Activated T-helper 2 cell treated with anti-CD3 and anti-CD28 coated beads, Interferon-gamma antibody, Interleukin-2, Interleukin-4, amounts not matched to agents 10 μg/mL and 5 μg/mL and 100 μg/mL, durations not matched to agents 14 hours and 24 hours and 36 hours (primary cell): ENCODE data around the gene SPARCL1. TPM values are rescaled to one million over a fixed set of nuclear protein-coding genes. Genes with fewer than 3 reads are reported as not detected.
A peak's percentile ranks its signal among the peaks of the same experiment; 100 is the strongest.
"Not testable (repeated sequence)": the region's sequence is repeated elsewhere in the genome, so short reads cannot be mapped to it uniquely, and the experiment has no call there.

Source experiments
- DNase-seq: peaks from one replicate; pipeline ENCODE4 v3.0.0; 2021; ENCODE audit warnings: low spot score
- H3K27ac Mint-ChIP-seq: one replicate; pipeline ENCODE4 v1.8.0; 2021; ENCODE audit warnings: mixed read lengths
- H3K27me3 Mint-ChIP-seq: one replicate; pipeline ENCODE4 v1.8.0; 2021; ENCODE audit warnings: low read depth, mixed read lengths
- H3K36me3 Mint-ChIP-seq: one replicate; pipeline ENCODE4 v1.8.0; 2021; ENCODE audit warnings: low read depth, mixed read lengths
- H3K4me1 Mint-ChIP-seq: one replicate; pipeline ENCODE4 v1.8.0; 2021; ENCODE audit warnings: low read depth, mixed read lengths
- H3K4me3 Mint-ChIP-seq: one replicate; pipeline ENCODE4 v1.8.0; 2021; ENCODE audit warnings: low read depth, mild to moderate bottlenecking, moderate library complexity, mixed read lengths
- H3K9me3 Mint-ChIP-seq: one replicate; pipeline ENCODE4 v1.8.0; 2021; ENCODE audit warnings: mixed read lengths
- intact Hi-C: fragments of 100-400 bp; cut with micrococcal nuclease; formaldehyde crosslinking; loops from one replicate; pipeline ENCODE4 v1.15.1; 2023
- total RNA-seq: library from RNA; stranded (reverse); gene quantifications from 2 replicates; pipeline ENCODE4 v1.2.3, GENCODE V29; 2022

SPARCL1 gene
- total RNA-seq, 1 donor from 2014 or later: not detected

GRCh38 chr4:87446375-87446774 is 82.8 kb downstream of the SPARCL1 start:
- H3K4me1 Mint-ChIP-seq, H3K27ac Mint-ChIP-seq, H3K9me3 Mint-ChIP-seq, intact Hi-C loops, H3K27me3 Mint-ChIP-seq, H3K4me3 Mint-ChIP-seq, DNase-seq: not testable (repeated sequence)
- peaks cover 22% of the 10 kb centered on the region for H3K36me3 Mint-ChIP-seq

- Mint-ChIP-seq H3K9me3 (no peaks in the 10 kb centered on the region), H3K4me1 (no peaks in the 10 kb centered on the region), H3K27ac (no peak overlapping the region), H3K27me3 (no peaks in the 10 kb centered on the region), H3K36me3 (peaks cover 23% of the 10 kb centered on the region), H3K4me3 (no peak overlapping the region)
- intact Hi-C loops: no loop called here
- no peak for DNase-seq
Measured at GRCh38 chr4:87445964-87446363, 83.2 kb downstream of the SPARCL1 start.

GRCh38 chr4:87444741-87445140 is 84.4 kb downstream of the SPARCL1 start:
- intact Hi-C loops: no loop called here
- H3K4me3 Mint-ChIP-seq: no peak overlapping the region
- DNase-seq: no peak
- no peak overlapping the region for H3K27ac Mint-ChIP-seq
- H3K36me3 Mint-ChIP-seq: peaks cover 23% of the 10 kb centered on the region
- no peaks in the 10 kb centered on the region for H3K27me3 Mint-ChIP-seq
- H3K9me3 Mint-ChIP-seq: no peaks in the 10 kb centered on the region
- H3K4me1 Mint-ChIP-seq: no peaks in the 10 kb centered on the region

DNA sequence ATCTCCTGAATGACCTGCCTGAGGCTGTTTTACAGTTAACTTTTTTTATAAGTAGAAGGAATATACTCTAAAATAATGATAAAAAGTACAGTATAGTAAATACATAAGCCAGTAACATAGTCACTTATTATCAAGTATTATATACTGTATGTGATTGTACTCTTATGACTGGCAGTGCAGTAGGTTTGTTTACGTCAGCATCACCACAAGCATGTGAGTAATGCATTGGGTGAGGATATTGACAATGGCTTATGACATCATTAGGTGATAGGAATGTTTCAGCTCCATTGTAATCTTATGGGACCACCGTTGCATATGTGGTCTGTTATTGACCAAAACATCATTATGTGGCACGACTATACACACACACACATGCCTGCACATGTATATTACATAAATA is 86.3 kb downstream of the SPARCL1 start:
- no peak for DNase-seq

GRCh38 chr4:87433342-87433741 is 95.8 kb downstream of the SPARCL1 start:
- no peaks in the 10 kb centered on the region for H3K27me3 Mint-ChIP-seq
- intact Hi-C loops: no loop called here

More for the DNA sequence above, 86.3 kb downstream of the SPARCL1 start:
- Mint-ChIP-seq H3K4me1 (no peaks in the 10 kb centered on the region), H3K27ac (no peak overlapping the region), H3K27me3 (no peaks in the 10 kb centered on the region), H3K36me3 (peaks cover 31% of the 10 kb centered on the region), H3K9me3 (no peaks in the 10 kb centered on the region), H3K4me3 (no peak overlapping the region)
- intact Hi-C loops: no loop called here

GRCh38 chr4:87430038-87430437 is 99.1 kb downstream of the SPARCL1 start:
- H3K27ac Mint-ChIP-seq: no peak overlapping the region

More at GRCh38 chr4:87433342-87433741, 95.8 kb downstream of the SPARCL1 start:
- Mint-ChIP-seq H3K4me1 (peaks cover 8% of the 10 kb centered on the region), H3K27ac (no peak overlapping the region), H3K9me3 (no peaks in the 10 kb centered on the region), H3K36me3 (peaks cover 15% of the 10 kb centered on the region), H3K4me3 (no peak overlapping the region)
- DNase-seq: no peak

GRCh38 chr4:87428979-87429378 is 100.2 kb downstream of the SPARCL1 start:
- Mint-ChIP-seq H3K27me3 (no peaks in the 10 kb centered on the region), H3K4me1 (peaks cover 13% of the 10 kb centered on the region), H3K9me3 (no peaks in the 10 kb centered on the region), H3K27ac (no peak overlapping the region), H3K4me3 (no peak overlapping the region), H3K36me3 (peaks cover 3% of the 10 kb centered on the region)
- DNase-seq: no peak
- intact Hi-C loops: no loop called here

More at GRCh38 chr4:87430038-87430437, 99.1 kb downstream of the SPARCL1 start:
- peaks cover 8% of the 10 kb centered on the region for H3K4me1 Mint-ChIP-seq
- no peaks in the 10 kb centered on the region for H3K27me3 Mint-ChIP-seq
- intact Hi-C loops: no loop called here
- no peak overlapping the region for H3K4me3 Mint-ChIP-seq
- peaks cover 3% of the 10 kb centered on the region for H3K36me3 Mint-ChIP-seq
- no peak for DNase-seq
- H3K9me3 Mint-ChIP-seq: no peaks in the 10 kb centered on the region

DNA sequence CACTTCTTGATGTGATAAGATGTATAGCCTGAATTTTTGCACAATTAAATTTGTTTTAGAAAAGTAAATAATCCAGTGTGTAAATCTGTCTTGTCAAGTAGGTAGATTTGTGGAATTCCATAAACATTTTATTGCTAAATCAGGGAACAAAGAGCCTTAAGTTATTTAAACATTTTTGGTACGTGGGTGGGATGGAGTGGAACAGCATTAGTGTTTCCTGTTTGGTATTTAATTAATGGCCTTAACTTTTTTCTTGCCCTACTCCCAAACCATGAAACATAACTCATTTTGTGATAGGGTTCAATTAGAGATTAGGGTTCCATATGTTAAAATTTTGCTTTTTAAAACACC is 101.7 kb downstream of the SPARCL1 start:
- Mint-ChIP-seq H3K9me3 (no peaks in the 10 kb centered on the region), H3K36me3 (peaks cover 2% of the 10 kb centered on the region), H3K27ac (no peak overlapping the region), H3K4me1 (peaks cover 18% of the 10 kb centered on the region), H3K27me3 (no peaks in the 10 kb centered on the region), H3K4me3 (no peak overlapping the region)
- intact Hi-C loops: no loop called here
- DNase-seq: no peak

DNA sequence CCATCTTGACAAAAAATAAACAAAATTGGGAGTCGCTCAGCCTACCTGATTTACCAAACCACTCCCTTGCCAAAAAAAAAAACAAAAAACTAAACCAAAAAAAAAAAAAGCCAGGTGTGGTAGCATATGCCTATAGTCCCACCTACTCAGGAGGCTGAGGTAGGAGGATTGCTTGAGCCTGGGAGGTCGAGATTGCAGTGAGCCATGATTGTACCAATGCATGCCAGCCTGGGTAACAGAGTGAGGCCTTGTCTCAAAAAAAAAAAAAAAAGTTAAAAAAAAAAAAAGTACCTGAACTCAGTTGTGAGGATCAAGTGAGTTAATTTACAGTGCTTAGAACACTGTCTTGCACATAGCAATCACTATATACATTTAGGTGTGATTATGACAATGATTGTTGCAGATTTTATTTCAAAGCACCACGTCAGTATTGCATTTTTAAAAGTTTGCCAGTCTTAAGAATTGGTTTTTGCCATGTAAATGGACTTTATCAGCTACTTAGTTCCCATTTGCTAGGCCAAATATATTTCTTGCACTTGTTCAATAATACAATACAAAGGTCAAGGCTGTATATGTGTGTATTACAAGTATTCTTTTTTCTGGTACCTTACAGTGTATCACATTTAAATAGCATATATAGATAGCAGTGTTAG is 102.2 kb downstream of the SPARCL1 start:
- no peak for DNase-seq
- H3K36me3 Mint-ChIP-seq: no peaks in the 10 kb centered on the region
- H3K27me3 Mint-ChIP-seq: no peaks in the 10 kb centered on the region
- H3K4me1 Mint-ChIP-seq: peaks cover 17% of the 10 kb centered on the region
- no peak overlapping the region for H3K27ac Mint-ChIP-seq
- H3K9me3 Mint-ChIP-seq: no peaks in the 10 kb centered on the region
- no peak overlapping the region for H3K4me3 Mint-ChIP-seq
- intact Hi-C loops: no loop called here

GRCh38 chr4:87425711-87426110 is 103.5 kb downstream of the SPARCL1 start:
- no peaks in the 10 kb centered on the region for H3K9me3 Mint-ChIP-seq
- no peak overlapping the region for H3K4me3 Mint-ChIP-seq
- H3K4me1 Mint-ChIP-seq: peaks cover 22% of the 10 kb centered on the region
- no peaks in the 10 kb centered on the region for H3K27me3 Mint-ChIP-seq
- H3K27ac Mint-ChIP-seq: no peak overlapping the region
- DNase-seq: no peak
- intact Hi-C loops: no loop called here
- no peaks in the 10 kb centered on the region for H3K36me3 Mint-ChIP-seq

DNA sequence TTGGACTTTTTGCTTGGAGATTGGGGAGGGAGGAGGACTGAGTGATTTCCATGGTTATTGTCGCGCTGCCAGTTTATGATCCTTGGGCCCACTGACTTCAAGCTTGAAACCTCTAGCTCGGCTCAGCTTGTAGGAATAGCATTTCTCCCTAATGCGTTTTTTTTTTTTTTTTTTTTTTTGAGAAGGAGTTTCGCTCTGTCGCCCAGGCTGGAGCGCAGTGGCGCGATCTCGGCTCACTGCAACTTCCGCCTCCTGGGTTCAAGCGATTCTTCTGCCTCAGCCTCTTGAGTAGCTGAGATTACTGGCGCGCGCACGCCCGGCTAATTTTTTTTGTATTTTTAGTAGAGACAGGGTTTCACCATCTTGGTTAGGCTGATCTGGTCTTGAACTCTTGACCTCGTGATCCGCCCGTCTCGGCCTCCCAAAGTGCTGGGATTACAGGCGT is 105.1 kb downstream of the SPARCL1 start:
- Mint-ChIP-seq H3K4me3 (peak overlapping the region; percentile 81), H3K4me1 (peaks cover 20% of the 10 kb centered on the region)
- DNase-seq, intact Hi-C loops, H3K27me3 Mint-ChIP-seq, H3K27ac Mint-ChIP-seq, H3K9me3 Mint-ChIP-seq, H3K36me3 Mint-ChIP-seq: not testable (repeated sequence)
